Transverse colon (tissue), 4 donors: Measurements from ENCODE around the gene RPL5. TPM values are rescaled to one million over a fixed set of nuclear protein-coding genes. Genes with fewer than 3 reads are reported as not detected.
A peak's percentile ranks its signal among the peaks of the same experiment; 100 is the strongest.

Experiments used
- DNase-seq: peaks from one replicate; pipeline ENCODE4 v3.0.0-alpha.2; 2019
- H3K27ac ChIP-seq, 4 donors: fragments of 200-600 bp; sonication (generic); 2 replicates each; pipeline ENCODE4 v1.5.1; 2016 to 2018; ENCODE audit warnings: inconsistent platforms in 4 of 4
- H3K27me3 ChIP-seq: fragments of 200-600 bp; sonication (generic); 2 replicates; pipeline ENCODE4 v1.5.1; 2017; ENCODE audit warnings: inconsistent platforms
- H3K36me3 ChIP-seq, 4 donors: fragments of 200-600 bp; sonication (generic); 2 replicates each; pipeline ENCODE4 v1.5.1; 2017 to 2019; ENCODE audit warnings: inconsistent platforms in 4 of 4
- H3K4me1 ChIP-seq, 4 donors: fragments of 200-600 bp; sonication (generic); 2 replicates each; pipeline ENCODE4 v1.5.1; 2017 to 2020; ENCODE audit warnings: inconsistent platforms in 4 of 4
- H3K4me3 ChIP-seq, 4 donors: fragments of 200-600 bp; sonication (generic); 1 replicate in 1 of 4; 2 replicates in 3 of 4; pipeline versions ENCODE4 v1.5.1 to v1.6.1; 2017 to 2019; ENCODE audit warnings: inconsistent platforms in 4 of 4
- H3K9me3 ChIP-seq, 2 donors: fragments of 200-600 bp; sonication (generic); 2 replicates each; pipeline ENCODE4 v1.5.1; 2017 to 2019; ENCODE audit warnings: inconsistent platforms in 2 of 2
- CTCF ChIP-seq, 5 experiments: fragments of 200-600 bp in 3 of 5; fragments of 450-650 bp in 2 of 5; sonication (generic) in 3 of 5; IDR thresholded peaks; 1 replicate in 2 of 5; 2 replicates in 3 of 5; pipeline ENCODE4 v1.5.1; 2016 to 2017; ENCODE audit warnings: antibody characterized with exemption in 5 of 5, inconsistent platforms in 3 of 5, mild to moderate bottlenecking in 2 of 5, moderate library complexity in 1 of 5
- EP300 ChIP-seq: sonication (generic); formaldehyde crosslinking; IDR thresholded peaks from one replicate; pipeline ENCODE4 v1.6.1; 2017; ENCODE audit warnings: antibody characterized with exemption, low read depth
- POLR2A ChIP-seq: fragments of 450-650 bp; IDR thresholded peaks from one replicate; pipeline ENCODE4 v1.6.1; 2016; ENCODE audit warnings: antibody characterized with exemption, mild to moderate bottlenecking, moderate library complexity
- POLR2AphosphoS5 ChIP-seq, 3 donors: sonication (generic); formaldehyde crosslinking; IDR thresholded peaks; one replicate each; pipeline ENCODE4 v1.6.1; 2016; ENCODE audit warnings: antibody characterized with exemption in 3 of 3
- WGBS, 2 donors: methylation state at CpG; one replicate each; pipeline ENCODE4 v1.1.5; 2018; ENCODE audit warnings: low coverage in 1 of 2; 5-methylcytosine and 5-hydroxymethylcytosine counted together
- in situ Hi-C, 4 donors: fragments of 200-750 bp; cut with MboI; loops; one replicate each; pipeline versions ENCODE4 v1.15.0 to v1.15.1; 2017; ENCODE audit warnings: low sequenced_read_pairs in 3 of 4, low pct_ligation_motif_present in 1 of 4, low pct_unique_long_range_greater_than_20kb in 1 of 4
- intact Hi-C: fragments of 100-400 bp; cut with DNase I; formaldehyde crosslinking; loops from one replicate; pipeline ENCODE4 v1.15.1; 2023; ENCODE audit warnings: low total_unique reads
- total RNA-seq, 4 donors: library from RNA; depleted of rRNA; stranded (reverse); fragments of >200 nt; gene quantifications; one replicate each; pipeline ENCODE4 v1.1.0, GENCODE V29; 2016

The RPL5 gene
- total RNA-seq, 4 donors from 2014 or later: 360 to 1,369 (median 1,157) TPM

- Histone ChIP-seq H3K4me3 (no peak overlapping the region), H3K4me1 (peaks cover 0 to 30% (median 15%) of the 10 kb centered on the region in 4 donors), H3K27ac (no peak overlapping the region), H3K36me3 (no peaks in the 10 kb centered on the region), H3K27me3 (no peaks in the 10 kb centered on the region), H3K9me3 (no peaks in the 10 kb centered on the region)
- intact Hi-C loops (loop anchor here (5.0 to 10.0 kb wide), 2 partner anchors 110 to 137 kb away; partner anchors contain the start of gene DIPK1A), in situ Hi-C loops (loop anchor here (5.0 to 10.0 kb wide), 2 partner anchors 137 to 140 kb away; no protein-coding TSS in a partner anchor)
- TF ChIP-seq CTCF (IDR thresholded peaks at IDR 0.05): no peak
- no peak for TF ChIP-seq POLR2AphosphoS5 (IDR thresholded peaks at IDR 0.05)
- no peak for TF ChIP-seq POLR2A
- TF ChIP-seq EP300: no peak
- DNase-seq: no peak
- 96% methylated on average over 4 of the region's 4 CpGs for WGBS, 2 donors
Measured at GRCh38 chr1:92855236-92855635, 23.4 kb downstream of the RPL5 start.

- Histone ChIP-seq H3K4me3 (no peak overlapping the region), H3K9me3 (no peaks in the 10 kb centered on the region), H3K36me3 (no peaks in the 10 kb centered on the region), H3K4me1 (peaks cover 0 to 26% (median 13%) of the 10 kb centered on the region in 4 donors), H3K27ac (peak overlapping the region; percentile 47 to 63 (median 60)), H3K27me3 (no peaks in the 10 kb centered on the region)
- DNase-seq: peak; percentile 21
- TF ChIP-seq CTCF (IDR thresholded peaks at IDR 0.05) (no peak), POLR2AphosphoS5 (IDR thresholded peaks at IDR 0.05) (no peak), POLR2A (no peak), EP300 (no peak)
- in situ Hi-C loops (loop anchor here (5.0 to 10.0 kb wide), 2 partner anchors 134 to 137 kb away; no protein-coding TSS in a partner anchor), intact Hi-C loops (loop anchor here (5.0 to 10.0 kb wide), 2 partner anchors 107 to 134 kb away; partner anchors contain the start of gene DIPK1A)
- 42 to 59% methylated on average over 2 to 5 of the region's 5 CpGs for whole genome bisulfite sequencing, 2 donors
Measured at GRCh38 chr1:92857817-92858216, 26.0 kb downstream of the RPL5 start.

GRCh38 chr1:92858564-92859399 is 26.9 kb downstream of the RPL5 start:
- H3K36me3 ChIP-seq: no peaks in the 10 kb centered on the region
- intact Hi-C loops: loop anchor here (5.0 to 10.0 kb wide), 2 partner anchors 106 to 134 kb away; partner anchors contain the start of gene DIPK1A
- H3K9me3 ChIP-seq: no peaks in the 10 kb centered on the region
- in situ Hi-C loops: loop anchor here (5.0 to 10.0 kb wide), 2 partner anchors 134 to 136 kb away; no protein-coding TSS in a partner anchor
- peak overlapping the region; percentile 53 to 63 (median 60) for H3K27ac ChIP-seq
- no peaks in the 10 kb centered on the region for H3K27me3 ChIP-seq
- DNase-seq: peak; percentile 59
- peaks cover 0 to 25% (median 13%) of the 10 kb centered on the region in 4 donors for H3K4me1 ChIP-seq
- H3K4me3 ChIP-seq: peak overlapping the region in 3 of 4 donors; percentile 10 to 13 (median 12)
- TF ChIP-seq EP300: no peak
- TF ChIP-seq CTCF (IDR thresholded peaks at IDR 0.05): peak; percentile 88 to 100 (median 96)
- TF ChIP-seq POLR2AphosphoS5 (IDR thresholded peaks at IDR 0.05): peak in 2 of 3 donors; percentile 26 to 41
- TF ChIP-seq POLR2A: no peak
- 16 to 23% methylated on average over 12 to 13 of the region's 13 CpGs for WGBS, 2 donors

GRCh38 chr1:92859400-92860039 is 27.7 kb downstream of the RPL5 start:
- no peaks in the 10 kb centered on the region for H3K9me3 ChIP-seq
- H3K27ac ChIP-seq: peak overlapping the region; percentile 19 to 63 (median 40)
- DNase-seq: no peak
- peaks cover 0 to 20% (median 12%) of the 10 kb centered on the region in 4 donors for H3K4me1 ChIP-seq
- no peaks in the 10 kb centered on the region for H3K36me3 ChIP-seq
- H3K27me3 ChIP-seq: no peaks in the 10 kb centered on the region
- in situ Hi-C loops: loop anchor here (5.0 to 10.0 kb wide), 2 partner anchors 133 to 135 kb away; no protein-coding TSS in a partner anchor
- no peak for TF ChIP-seq EP300
- TF ChIP-seq POLR2A: no peak
- TF ChIP-seq CTCF (IDR thresholded peaks at IDR 0.05): no peak
- TF ChIP-seq POLR2AphosphoS5 (IDR thresholded peaks at IDR 0.05): no peak
- intact Hi-C loops: loop anchor here (5.0 to 10.0 kb wide), 2 partner anchors 105 to 133 kb away; partner anchors contain the start of gene DIPK1A
- WGBS, 2 donors: 49 to 55% methylated on average over 6 to 7 of the region's 7 CpGs
- peak overlapping the region in 3 of 4 donors; percentile 10 to 13 (median 12) for H3K4me3 ChIP-seq
